ENCODE measurements around the gene APOBEC3C.
"Not testable (repeated sequence)": the region's sequence is repeated elsewhere in the genome, so short reads cannot be mapped to it uniquely, and the experiment has no call there.

The APOBEC3C gene

DNA sequence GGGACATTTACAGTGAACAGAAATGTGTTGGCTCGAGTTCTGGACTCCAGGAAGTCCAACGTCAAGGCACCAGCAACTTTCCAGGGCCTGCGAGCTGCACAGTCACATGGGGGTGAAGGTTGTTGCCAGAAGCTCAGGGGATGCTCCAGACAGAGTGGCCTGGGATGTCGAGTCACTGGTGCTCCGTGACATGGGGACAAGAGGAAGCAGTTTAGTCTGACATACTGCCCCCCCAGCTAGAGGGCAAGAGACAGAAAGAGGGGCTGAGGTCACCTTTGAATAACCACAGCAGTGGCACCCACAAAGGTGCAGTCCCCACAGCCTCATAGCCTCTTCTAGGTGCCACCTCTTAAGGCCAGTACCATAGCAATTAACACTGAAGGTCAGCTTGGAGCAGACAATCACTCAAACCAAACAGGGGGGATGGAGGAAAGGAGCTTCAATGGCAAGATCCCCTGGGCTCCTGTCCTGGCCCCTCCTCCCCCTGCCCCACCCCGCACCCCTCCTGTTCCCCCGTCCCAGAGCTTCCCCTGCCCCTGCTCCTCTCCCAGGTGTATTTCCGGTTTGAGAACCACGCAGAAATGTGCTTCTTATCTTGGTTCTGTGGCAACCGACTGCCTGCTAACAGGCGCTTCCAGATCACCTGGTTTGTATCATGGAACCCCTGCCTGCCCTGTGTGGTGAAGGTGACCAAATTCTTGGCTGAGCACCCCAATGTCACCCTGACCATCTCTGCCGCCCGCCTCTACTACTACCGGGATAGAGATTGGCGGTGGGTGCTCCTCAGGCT is 10.7 kb downstream of the APOBEC3C start:
- no peak for DNase-seq

DNA sequence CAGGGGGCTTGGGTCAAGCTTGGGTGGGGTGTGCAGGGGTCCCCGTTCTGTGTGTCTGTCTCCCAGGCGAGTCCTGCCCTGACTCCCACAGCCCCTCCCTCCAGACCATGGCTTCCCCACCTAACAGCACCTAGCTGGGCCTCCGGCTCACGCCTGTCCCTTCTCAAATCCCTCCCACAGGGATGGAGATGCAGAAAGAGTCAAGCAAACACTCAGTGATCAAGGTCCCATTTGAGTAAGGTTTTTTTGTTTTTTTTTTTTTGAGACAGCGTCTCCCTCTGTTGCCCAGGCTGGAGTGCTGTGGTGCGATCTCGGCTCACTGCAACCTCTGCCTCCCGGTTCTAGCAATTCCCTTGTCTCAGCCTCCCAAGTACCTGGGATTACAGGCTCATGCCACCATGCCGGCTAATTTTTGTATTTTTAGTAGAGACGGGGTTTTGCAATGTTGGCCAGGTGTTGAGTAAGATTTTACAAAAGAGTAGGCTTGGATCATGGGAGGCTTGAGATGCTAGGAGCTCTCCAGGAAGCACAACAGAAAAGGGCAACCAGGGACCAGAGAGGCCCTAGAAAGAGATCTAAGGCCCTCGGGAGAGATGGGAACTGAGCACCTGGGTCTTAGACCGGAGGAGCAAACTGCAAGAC is 12.6 kb downstream of the APOBEC3C start:
- no peak for DNase-seq

DNA sequence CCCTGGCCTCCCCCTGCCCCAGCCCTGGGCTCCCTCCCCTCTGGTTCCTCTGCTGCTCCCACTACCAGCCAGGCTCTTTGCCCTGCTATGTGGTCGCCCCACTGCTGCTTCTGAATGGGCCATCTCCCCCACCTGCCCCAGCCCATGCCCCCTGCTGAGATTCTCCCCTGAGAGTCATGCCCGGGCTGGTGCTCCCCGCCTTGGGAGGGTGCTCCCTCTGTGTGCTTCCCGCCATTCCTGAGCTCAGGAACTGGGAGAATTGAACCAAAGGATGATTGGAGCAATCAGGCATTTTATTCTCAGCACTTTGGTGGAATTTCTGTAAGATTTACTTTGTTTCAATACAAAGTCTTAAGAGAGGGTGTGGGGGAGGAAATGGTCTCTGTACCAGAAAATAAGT is 13.7 kb downstream of the APOBEC3C start:
- DNase-seq: no peak

DNA sequence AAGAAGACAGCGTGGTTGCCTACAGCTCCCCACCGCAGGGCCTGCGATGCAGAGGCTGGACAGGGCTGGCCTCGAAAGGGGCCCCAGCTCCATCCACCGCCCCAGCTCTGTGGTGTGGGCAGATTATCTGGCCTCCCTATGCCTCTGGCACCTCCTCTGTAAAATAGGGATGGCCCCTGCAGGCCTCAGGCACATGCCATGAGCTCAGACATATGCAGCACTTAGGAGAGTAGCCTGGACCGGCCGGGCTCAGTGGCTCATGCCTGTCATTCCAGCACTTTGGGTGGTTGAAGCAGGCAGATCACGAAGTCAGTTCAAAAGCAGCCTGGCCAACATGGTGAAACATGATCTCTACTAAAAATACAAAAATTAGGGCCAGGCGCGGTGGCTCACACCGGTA is 14.2 kb downstream of the APOBEC3C start:
- no peak for DNase-seq

DNA sequence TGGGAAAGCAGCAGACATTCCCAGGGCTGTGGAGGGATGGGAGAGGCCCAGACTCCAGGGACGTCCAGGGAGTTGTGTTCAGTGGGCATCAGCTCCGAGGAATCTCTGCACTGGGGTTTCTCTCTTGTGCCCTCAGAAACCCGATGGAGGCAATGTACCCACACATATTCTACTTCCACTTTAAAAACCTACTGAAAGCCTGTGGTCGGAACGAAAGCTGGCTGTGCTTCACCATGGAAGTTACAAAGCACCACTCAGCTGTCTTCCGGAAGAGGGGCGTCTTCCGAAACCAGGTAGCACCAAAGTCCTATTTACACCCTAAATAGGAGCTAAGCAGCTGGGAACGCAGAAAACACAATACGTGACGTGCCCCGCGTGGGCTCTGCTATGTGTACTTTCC is 15.2 kb downstream of the APOBEC3C start:
- no peak for DNase-seq

DNA sequence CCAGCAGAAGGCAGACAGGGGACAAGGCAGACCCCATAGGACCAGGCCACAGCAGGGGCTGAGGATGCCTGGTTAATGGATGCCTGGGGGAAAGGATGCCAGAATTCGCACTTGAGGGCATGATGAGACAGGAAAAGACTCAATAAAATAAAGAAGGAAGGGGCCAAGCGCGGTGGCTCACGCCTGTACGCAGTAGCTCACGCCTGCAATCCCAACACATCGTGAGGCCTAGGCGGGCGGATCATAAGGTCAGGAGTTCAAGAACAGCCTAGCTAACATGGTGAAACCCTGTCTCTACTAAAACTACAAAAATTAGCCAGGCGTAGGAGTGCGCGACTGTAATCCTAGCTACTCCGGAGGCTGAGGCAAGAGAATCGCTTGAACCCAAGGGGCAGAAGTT is 16.6 kb downstream of the APOBEC3C start:
- DNase-seq: no peak

DNA sequence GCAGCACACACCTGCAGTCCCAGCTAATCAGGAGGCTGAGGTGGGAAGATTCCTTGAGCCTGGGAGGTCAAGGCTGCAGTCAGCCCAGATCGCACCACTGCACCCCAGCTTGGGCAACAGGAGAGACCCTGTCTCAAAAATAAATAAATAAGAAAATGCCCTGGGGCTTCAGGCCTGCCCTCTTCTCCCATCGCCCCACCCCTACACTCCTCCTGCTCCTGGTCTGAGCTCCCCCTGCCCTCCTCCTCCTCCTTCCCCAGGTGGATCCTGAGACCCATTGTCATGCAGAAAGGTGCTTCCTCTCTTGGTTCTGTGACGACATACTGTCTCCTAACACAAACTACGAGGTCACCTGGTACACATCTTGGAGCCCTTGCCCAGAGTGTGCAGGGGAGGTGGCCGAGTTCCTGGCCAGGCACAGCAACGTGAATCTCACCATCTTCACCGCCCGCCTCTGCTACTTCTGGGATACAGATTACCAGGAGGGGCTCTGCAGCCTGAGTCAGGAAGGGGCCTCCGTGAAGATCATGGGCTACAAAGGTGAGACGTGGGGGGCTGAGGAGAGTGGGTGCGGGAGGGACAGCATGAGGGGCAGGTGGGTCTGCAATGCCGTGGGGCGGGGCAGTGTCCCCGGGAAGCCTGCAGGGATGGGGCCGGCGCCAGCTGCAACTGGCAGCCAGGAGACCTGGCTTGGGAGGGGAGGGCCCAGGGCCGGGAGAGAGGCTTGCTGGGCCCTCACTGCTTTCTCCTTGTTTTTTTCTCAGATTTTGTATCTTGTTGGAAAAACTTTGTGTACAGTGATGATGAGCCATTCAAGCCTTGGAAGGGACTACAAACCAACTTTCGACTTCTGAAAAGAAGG is 17.6 kb downstream of the APOBEC3C start:
- DNase-seq: not testable (repeated sequence)

DNA sequence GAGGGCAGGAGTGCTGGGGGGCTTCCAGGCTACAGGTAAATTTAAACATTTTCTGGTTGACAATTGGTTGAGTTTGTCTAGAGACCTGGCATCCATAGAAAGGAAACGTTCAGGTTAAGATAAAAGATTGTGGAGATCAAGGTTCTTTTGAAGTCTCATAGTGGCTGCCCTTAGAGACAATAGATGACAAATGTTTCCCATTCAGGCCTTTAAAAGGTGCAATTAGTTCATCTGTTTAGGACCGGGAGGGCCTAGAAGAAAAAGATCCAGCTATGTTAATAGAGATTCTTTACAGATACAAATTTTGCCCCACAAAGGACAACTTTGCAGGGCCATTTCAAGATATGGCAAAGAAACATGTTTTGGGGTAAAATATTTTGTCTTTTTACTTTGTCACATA is 23.0 kb downstream of the APOBEC3C start:
- not testable (repeated sequence) for DNase-seq

DNA sequence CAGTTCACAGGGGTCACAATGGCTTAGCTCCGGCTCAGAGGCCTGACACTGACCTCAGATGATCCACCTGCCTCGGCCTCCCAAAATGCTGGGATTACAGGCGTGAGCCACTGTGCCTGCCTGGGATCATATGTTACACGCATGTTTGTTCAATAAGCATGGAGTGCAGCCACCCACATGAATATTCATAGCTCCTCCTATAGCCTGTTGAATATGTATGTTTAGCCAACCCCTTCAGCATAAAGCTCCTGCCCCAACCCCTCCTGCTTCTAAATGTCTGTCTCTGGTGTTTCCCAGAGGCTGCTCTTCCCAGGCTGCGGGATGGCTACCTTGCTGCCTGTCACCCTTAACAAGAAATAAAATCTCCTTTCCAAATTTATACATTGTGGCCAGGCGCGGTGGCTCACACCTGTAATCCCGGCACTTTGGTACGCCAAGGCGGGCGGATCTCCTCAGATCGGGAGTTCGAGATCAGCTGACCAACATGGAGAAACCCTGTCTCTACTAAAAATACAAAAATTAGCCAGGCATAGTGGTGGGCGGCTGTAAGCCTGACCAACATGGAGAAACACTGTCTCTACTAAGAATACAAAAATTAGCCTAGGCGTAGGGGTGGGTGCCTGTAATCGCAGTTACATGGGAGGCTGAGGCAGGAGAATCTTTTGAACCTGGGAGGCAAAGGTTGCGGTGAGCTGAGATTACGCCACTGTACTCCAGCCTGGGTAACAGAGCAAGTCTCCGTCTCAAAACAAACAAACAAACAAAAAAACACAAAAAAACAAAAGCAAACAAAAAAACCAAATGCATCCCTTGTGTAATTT is 25.5 kb downstream of the APOBEC3C start:
- DNase-seq: no peak

DNA sequence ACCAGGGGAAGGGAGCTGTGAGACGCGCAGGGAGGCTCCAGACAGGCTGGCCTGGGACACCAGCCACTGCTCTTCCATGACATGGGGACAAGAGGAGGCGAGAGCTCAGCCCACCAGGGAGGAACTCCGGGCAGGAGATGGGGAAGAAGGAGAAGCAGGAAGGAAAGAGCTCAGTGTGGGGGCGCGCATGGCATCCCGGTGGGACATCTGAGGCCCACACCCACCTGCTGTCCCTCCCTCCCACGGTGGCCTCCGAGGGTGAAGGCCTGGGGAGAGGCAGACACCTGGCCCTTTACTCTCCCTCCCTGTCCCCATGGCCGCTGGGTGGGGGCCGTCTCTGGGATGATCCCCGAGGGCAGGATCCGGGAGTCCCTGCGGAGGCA is 26.1 kb downstream of the APOBEC3C start:
- not testable (repeated sequence) for DNase-seq

DNA sequence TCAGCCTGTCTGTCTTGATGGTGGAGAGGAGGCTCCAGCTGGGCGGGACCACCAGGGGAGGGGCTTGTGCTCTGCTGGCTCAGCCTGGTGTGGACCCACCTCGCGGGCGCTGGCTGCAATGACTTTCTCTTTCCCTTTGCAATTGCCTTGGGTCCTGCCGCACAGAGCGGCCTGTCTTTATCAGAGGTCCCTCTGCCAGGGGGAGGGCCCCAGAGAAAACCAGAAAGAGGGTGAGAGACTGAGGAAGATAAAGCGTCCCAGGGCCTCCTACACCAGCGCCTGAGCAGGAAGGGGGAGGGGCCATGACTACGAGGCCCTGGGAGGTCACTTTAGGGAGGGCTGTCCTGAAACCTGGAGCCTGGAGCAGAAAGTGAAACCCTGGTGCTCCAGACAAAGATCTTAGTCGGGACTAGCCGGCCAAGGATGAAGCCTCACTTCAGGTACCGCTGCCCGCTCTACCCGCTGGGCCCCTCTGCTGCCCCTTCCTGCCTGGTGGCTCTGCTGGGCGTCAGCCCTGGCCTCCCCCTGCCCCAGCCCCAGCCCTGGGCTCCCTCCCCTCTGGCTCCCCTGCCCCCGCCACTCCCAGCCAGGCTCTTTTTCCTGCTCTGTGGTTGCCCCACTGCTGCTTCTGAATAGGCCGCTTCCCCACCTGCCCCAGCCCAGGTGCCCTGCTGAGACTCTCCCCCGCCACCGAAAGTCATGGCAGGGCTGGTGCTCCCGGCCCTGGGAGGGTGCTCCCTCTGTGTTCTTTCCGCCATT is 26.7 kb downstream of the APOBEC3C start, which contains the start of gene APOBEC3F:
Gene APOBEC3F (plus strand): TSS at position 327 of the 759 bp plus-strand sequence. CDS start 97 bp downstream, at position 424.
- DNase-seq: not testable (repeated sequence)

DNA sequence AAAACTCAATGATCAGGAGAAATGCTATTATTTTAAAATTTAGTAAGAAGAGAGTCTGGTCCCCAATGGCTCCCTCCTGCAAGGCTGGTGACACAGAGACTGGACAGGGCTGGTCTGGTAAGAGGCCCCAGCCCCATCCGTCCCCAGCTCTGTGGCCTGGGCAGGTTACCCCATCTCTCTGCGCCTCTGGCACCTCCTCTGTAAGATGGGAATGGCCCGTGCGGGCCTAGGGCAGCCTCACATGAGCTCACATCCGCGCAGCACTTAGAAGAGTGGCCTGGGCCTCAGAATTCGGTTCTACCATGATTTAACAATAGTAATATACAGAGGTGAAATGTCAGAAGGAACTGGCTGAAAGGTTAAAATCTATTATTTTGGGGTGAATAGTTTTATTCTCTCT is 27.9 kb downstream of the APOBEC3C start:
- DNase-seq: no peak

DNA sequence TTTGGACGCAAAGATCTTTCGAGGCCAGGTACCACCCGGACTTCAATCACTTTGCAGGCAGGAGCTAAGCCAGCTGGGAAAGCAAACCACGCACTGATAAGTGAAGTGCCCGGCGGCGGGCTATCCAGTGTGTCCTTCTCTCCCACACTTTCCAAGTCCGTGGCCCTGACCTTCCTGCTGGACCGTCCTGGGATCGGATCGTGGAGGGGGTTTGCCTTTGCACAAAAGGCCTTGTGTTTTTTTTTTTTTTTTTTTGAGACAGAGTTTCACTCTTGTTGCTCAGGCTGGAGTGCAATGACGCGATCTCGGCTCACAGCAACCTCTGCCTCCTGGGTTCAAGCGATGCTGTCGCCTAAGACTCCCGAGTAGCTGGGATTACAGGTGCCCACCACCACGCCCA is 29.0 kb downstream of the APOBEC3C start:
- DNase-seq: not testable (repeated sequence)

DNA sequence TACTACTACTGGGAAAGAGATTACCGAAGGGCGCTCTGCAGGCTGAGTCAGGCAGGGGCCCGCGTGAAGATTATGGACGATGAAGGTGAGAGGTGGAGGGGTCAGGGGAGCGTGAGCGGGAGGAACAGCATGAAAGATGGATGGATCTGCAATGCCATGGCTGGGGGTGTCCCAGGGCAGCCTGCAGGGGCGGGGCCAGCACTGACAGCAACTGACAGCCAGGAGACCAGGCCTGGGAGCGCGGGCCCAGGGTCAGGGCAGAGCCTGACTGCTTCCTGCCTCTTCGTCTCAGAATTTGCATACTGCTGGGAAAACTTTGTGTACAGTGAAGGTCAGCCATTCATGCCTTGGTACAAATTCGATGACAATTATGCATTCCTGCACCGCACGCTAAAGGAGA is 31.1 kb downstream of the APOBEC3C start:
- not testable (repeated sequence) for DNase-seq

DNA sequence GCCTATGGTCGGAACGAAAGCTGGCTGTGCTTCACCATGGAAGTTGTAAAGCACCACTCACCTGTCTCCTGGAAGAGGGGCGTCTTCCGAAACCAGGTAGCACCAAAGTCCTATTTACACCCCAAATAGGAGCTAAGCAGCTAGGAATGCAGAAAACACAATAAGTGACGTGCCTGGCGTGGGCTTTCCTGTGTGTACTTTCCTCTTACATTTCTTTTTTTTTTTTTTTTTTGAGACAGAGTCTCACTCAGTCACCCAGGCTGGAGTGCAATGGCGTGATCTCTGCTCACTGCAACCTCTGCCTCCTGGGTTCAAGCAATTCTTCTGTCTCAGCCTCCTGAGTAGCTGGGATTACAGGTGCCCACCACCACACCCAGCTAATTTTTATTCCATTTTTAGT is 35.4 kb downstream of the APOBEC3C start:
- DNase-seq: not testable (repeated sequence)

DNA sequence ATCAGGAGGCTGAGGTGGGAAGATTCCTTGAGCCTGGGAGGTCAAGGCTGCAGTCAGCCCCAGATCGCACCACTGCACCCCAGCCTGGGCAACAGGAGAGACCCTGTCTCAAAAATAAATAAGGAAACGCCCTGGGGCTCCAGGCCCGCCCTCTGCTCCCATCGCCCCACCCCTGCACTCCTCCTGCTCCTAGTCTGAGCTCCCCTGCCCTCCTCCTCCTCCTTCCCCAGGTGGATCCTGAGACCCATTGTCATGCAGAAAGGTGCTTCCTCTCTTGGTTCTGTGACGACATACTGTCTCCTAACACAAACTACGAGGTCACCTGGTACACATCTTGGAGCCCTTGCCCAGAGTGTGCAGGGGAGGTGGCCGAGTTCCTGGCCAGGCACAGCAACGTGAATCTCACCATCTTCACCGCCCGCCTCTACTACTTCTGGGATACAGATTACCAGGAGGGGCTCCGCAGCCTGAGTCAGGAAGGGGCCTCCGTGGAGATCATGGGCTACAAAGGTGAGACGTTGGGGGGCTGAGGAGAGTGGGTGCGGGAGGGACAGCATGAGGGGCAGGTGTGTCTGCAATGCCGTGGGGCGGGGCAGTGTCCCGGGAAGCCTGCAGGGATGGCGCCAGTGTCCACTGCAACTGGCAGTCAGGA is 37.9 kb downstream of the APOBEC3C start:
- DNase-seq: not testable (repeated sequence)

DNA sequence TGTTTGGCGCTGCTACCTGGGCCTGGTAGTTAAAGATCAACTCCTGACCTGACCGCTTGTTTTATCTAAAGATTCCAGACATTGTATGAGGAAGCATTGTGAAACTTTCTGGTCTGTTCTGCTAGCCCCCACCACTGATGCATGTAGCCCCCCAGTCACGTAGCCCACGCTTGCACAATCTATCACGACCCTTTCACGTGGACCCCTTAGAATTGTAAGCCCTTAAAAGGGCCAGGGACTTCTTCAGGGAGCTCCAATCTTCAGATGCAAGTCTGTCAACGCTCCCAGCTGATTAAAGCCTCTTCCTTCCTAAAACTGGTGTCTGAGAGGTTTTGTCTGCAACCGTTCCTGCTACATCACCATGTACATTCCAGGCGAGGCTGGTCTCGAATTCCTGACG is 41.6 kb downstream of the APOBEC3C start:
- no peak for DNase-seq

DNA sequence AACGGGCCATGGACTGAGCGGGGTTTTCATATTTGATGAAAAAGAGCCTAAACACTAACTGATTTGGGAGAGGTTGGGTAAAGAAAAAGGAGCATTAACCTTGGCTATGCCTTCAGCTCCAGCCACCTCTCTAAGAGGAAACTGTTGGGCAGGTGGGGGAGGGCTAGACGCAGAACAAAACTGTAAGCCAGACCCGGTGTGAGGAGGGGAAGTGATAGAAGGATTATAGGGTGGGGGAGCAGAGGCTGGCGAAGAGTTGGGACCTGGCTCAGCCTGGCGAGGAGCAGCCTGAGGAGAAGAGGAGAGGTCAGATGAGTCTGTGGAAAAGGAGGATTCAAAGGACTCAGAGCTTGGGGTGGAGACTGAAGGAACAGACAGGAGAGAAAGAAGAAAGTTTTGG is 47.2 kb downstream of the APOBEC3C start:
- not testable (repeated sequence) for DNase-seq

DNA sequence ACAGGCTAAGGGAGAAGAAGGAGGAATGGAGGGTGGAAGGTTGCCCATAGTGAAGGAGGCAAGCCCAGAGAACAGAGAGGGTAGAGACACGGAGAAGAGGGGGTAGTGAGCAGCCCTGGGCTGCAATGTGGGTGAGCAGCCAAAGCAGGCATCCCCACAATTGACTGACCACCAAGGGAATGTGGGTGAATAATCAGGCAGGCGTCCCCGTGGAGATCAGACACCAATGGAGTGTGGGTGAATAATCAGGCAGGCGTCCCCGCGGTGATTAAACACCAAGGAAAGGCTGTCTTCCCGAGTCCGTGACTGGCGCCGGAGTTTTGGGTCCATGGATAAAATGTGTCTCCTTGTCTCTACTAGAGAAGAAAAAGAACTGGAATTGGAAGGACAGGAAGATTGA is 47.9 kb downstream of the APOBEC3C start:
- DNase-seq: not testable (repeated sequence)

DNA sequence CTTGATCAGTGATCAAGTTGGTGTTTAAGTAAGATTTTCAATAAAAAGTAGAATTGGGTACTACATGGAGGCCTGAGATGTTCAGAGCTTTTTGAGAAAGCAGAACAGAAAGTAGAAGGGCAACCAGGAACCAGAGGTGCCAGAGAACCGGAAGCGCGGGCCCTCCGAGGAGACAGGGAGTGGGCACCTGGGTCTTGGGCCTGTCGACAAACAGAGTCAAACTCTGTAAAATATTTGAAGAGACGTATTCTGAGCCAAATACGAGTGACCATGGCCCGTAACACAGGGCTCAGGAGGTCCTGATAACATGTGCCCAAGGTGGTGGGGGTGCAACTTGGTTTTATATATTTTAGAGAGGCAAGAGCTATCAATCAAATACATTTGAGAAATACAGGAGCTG is 49.8 kb downstream of the APOBEC3C start:
- DNase-seq: not testable (repeated sequence)

All from NCI-H524 (cell line).